Measurements from ENCODE around the gene ZNF76.
A peak's percentile ranks its signal among the peaks of the same experiment; 100 is the strongest.

Gene ZNF76

DNA sequence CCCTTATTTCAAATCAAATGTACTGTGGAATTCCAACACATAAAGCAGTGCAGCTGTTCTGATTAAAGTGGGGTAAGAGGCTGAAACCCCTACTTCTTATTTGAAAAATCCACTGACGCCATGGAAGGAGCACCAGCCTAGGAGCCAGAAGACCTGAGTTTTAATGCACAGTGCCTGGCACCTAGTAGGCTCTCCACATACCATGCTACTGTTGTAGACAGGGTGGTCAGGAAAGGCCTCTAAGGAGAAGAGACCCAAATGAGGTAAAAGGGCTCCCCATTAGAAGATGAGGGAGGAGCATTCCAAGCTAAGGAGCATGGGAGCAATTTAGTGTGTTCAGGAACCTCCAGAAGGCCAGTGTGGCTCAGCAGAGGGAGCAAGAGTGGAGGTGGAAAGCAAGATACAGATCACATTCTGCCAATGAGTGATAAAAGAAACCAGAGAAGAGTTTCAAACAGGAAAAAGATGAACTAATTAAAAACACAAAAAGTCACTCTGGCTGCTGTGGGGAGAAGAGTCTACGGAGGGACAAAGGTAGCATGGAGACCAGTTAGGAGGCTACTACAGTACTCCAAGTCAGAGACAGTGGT lies 11.8 kb upstream of the ZNF76 start:
- no peak overlapping the region for H3K27ac ChIP-seq
- TF ChIP-seq, protein P1, sequence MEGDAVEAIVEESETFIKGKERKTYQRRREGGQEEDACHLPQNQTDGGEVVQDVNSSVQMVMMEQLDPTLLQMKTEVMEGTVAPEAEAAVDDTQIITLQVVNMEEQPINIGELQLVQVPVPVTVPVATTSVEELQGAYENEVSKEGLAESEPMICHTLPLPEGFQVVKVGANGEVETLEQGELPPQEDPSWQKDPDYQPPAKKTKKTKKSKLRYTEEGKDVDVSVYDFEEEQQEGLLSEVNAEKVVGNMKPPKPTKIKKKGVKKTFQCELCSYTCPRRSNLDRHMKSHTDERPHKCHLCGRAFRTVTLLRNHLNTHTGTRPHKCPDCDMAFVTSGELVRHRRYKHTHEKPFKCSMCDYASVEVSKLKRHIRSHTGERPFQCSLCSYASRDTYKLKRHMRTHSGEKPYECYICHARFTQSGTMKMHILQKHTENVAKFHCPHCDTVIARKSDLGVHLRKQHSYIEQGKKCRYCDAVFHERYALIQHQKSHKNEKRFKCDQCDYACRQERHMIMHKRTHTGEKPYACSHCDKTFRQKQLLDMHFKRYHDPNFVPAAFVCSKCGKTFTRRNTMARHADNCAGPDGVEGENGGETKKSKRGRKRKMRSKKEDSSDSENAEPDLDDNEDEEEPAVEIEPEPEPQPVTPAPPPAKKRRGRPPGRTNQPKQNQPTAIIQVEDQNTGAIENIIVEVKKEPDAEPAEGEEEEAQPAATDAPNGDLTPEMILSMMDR (conservative IDR thresholded peaks at IDR 0.05) = no peak

DNA sequence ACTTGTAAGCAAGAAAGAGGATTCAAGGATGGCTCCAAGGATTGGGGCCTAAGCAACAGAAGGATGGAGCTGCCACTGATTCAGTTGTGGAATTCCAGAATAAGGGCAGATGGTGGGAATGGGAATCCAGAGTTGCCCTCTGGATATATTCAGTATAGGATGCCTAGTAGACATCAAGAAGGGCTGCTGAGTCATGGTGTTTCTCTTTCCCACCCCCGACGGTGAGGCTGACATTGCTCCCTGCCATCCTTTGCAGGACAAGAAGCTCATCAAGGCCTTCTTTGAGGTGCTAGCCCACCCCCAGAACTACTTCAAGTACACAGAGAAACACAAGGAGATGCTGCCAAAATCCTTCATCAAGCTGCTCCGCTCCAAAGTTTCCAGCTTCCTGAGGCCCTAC lies 11.2 kb upstream of the ZNF76 start:
- H3K27ac ChIP-seq = no peak overlapping the region

DNA sequence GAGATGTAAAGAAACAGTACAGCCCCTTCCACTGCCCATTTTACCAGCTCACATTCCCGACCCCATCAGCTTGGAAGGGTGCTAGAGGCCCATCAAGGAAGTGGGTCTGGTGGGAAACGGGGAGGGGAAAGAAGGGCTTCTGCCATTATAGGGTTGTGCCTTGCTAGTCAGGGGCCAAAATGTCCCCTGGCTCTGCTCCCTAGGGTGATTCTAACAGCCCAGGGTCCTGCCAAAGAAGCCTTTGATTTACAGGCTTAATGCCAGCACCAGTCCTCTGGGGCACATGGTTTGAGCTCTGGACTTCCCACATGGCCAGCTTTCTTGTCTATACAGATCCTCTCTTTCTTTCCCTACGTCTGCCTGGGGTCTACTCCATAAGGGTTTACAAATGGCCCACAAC lies 10.6 kb upstream of the ZNF76 start:
- no peak overlapping the region for H3K27ac ChIP-seq

More for the DNA sequence above, 11.2 kb upstream of the ZNF76 start:
- TF ChIP-seq, protein P1 (conservative IDR thresholded peaks at IDR 0.05) = no peak

DNA sequence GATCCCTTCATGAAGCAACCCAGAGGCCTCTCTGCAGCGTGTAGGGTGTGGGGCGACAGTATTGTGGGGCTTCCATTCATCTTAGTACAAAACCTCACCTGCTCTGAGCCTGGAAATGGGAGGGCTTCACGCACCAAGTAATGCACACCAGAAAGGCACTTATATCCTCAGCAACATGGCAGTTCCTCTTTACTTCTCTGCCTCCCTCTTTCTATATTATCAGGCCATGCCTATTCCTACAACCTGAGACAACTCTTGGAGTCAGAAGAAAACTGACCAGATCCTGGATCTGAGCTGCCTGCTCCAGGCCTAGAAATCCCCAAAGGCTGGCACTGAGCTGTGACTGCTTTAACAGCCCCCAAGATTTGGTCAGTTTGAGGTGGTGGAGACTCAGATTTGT lies 7.6 kb upstream of the ZNF76 start:
- no peak overlapping the region for H3K27ac ChIP-seq
- TF ChIP-seq, protein P1 (conservative IDR thresholded peaks at IDR 0.05) = no peak

More for the DNA sequence above, 10.6 kb upstream of the ZNF76 start:
- TF ChIP-seq, protein P1 (conservative IDR thresholded peaks at IDR 0.05) = no peak

DNA sequence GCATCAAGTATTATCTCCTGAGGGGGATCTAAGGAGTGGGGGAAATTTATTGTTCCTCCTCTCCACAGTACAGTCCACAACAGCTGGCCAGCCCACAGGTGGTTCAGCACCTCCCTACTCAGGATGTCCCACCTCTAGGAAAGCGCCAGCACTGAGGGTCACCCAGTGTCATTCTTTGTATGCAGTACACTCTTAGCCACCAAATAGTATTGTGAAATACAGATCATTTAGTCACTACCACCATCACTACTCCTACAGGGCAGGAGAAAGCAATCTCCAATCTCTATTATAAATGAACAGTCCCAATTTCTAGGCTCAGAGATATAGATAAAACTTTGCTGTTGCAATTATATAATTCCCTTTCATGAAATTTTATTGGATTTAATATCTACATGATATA lies 6.3 kb upstream of the ZNF76 start:
- TF ChIP-seq, protein P1 (conservative IDR thresholded peaks at IDR 0.05) = no peak
- no peak overlapping the region for H3K27ac ChIP-seq

DNA sequence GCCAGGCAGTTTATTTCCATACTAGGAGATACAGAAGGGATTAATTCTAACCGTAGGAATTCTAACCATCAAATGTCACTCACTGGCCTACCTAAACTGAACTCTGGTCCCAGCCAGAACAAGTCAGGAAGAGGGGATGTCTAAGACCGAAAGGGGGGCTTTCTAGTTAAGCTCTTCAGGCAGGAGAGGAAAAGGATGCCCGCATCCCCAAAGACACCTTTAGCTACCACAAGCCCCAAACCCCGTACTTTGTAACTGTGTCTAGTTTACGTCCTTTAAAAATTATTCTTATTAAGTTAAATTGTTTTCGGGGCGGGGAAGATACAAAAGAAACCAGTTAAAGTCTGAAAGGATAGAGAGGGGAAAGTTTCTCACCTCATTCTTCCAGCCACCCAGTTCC lies 1.2 kb upstream of the ZNF76 start:
- TF ChIP-seq, protein P1 (conservative IDR thresholded peaks at IDR 0.05) = no peak
- H3K27ac ChIP-seq = peak overlapping the region; percentile 88

DNA sequence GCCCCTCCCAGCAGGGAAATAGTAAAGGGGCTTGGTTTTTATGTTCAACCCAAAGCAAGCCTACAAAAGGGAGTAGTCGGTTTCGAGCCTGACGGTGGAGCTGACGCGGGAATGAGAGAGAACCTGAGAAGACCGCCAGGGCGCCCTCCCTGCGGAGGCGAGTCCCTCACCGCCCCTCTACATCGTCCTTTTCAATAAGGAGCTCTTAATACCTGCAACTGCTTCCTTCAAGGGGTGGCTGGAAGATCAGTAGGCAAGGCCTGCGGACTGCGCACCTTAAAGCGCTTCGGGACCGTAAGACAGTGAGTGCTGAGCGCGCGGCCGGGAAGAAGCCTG lies 709 bp upstream of the ZNF76 start:
- peak overlapping the region; percentile 88 for H3K27ac ChIP-seq

More for the DNA sequence above, 709 bp upstream of the ZNF76 start:
- TF ChIP-seq, protein P1 (conservative IDR thresholded peaks at IDR 0.05) = no peak
